ENCODE data around the gene TASP1.

The TASP1 gene

DNA sequence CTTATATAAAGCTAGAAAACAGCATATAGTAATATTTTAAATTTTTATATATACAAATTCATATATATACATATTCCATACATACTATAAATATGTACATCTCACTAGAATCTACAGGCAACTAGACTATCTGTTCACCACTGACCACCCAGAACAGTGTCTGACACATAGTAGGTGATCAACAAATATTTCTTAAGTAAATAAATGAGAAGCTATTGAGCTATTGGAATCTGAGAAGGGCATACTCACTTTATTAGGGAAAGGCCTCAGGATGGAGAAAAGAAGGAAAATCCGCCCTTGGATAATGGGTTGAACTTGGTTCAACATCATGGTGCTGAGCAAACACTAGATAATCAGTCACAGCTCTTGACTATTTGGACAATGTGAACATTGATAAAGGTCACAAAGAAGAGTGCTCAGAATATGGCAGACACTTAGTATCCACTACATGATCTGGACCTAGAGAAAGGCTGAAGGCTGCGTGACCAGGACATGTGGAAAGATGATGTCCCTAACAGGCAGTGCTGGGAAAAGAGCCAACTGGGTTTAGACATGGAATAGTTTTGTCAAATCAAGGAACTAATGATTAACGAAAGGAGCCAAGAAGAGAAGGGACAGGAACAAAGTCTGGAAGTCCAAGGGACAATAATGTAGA is 186.1 kb downstream of the TASP1 start:
- no peaks in the 10 kb centered on the region for H3K4me1 Mint-ChIP-seq (ENCODE audit: low read depth)
- intact Hi-C loops (cut with micrococcal nuclease), result no loop called here
- H3K9me3 Mint-ChIP-seq, result no peaks in the 10 kb centered on the region
- no peak overlapping the region for H3K4me3 Mint-ChIP-seq
- H3K27me3 Mint-ChIP-seq, result no peaks in the 10 kb centered on the region
- H3K27ac Mint-ChIP-seq, result no peak overlapping the region
- no peaks in the 10 kb centered on the region for H3K36me3 Mint-ChIP-seq (ENCODE audit: low read depth)

DNA sequence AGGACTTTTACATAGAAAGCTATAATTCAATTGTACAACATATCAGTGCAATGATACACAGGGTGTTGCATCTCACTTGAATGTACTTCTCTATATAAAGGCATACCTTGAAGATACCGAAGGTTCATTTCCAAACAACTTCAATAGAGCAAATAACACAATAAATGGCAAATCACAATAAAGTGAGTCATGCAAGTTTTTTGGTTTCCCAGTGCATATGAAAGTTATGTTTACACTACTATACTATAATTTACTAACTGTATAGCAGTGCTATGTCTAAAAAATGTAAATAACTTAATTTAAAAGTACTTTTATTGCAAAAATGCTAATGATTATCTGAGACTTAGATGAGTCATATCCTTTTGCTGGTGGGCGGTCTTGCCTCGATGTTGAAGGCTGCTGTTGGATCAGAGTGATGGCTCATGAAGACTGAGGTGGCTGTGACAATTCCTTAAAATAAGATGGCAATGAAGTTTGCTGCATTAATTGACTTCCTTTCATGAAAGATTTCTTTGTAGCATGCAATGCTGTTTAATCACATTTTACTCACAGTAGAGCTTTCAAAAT is 188.8 kb downstream of the TASP1 start:
- no peaks in the 10 kb centered on the region for H3K36me3 Mint-ChIP-seq (ENCODE audit: low read depth)
- no peaks in the 10 kb centered on the region for H3K9me3 Mint-ChIP-seq
- H3K27ac Mint-ChIP-seq, result no peak overlapping the region
- intact Hi-C loops (cut with micrococcal nuclease), result no loop called here
- no peaks in the 10 kb centered on the region for H3K27me3 Mint-ChIP-seq
- H3K4me3 Mint-ChIP-seq, result no peak overlapping the region
- no peaks in the 10 kb centered on the region for H3K4me1 Mint-ChIP-seq (ENCODE audit: low read depth)

DNA sequence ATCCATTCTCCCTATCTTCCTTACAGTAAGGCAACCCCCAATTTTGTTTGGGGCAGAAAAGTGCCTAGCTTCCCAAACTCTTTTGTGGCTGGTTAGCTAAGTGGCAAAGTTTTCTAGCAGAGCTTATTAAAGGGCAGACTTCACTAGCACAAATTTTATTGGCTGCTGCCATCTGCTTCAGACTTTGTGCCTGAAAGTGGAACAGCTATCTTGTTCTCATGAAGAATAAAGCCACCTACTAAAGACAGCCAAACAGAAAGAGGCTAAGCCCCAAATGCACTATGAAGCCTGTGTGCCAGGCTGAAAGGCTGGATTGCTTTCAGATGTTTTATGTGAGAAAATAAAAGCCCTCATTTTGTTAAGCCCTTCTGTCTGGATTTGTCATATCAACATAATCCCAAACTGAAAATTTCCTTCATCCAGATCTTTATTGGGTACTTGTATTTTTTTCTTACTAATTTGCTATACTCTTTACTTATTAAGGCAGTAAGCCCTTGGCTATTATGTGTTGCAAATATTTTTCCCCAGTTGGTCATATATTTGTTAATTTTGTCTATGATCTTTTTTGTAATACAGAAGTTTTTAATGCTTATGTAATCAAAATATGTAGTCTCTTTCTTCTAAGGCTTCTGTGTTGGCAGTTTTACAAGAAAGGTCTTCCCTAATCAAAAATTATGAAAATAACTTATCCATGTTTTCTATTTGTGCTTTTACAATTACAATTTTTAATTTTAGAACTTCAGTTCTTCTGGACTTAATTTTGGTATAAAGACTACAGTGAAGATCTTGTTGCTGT is 191.1 kb downstream of the TASP1 start:
- no peak overlapping the region for H3K4me3 Mint-ChIP-seq
- H3K9me3 Mint-ChIP-seq, result no peaks in the 10 kb centered on the region
- no peaks in the 10 kb centered on the region for H3K36me3 Mint-ChIP-seq (ENCODE audit: low read depth)
- H3K27me3 Mint-ChIP-seq, result no peaks in the 10 kb centered on the region
- no peak overlapping the region for H3K27ac Mint-ChIP-seq
- intact Hi-C loops (cut with micrococcal nuclease), result no loop called here
- H3K4me1 Mint-ChIP-seq (ENCODE audit: low read depth), result no peaks in the 10 kb centered on the region

DNA sequence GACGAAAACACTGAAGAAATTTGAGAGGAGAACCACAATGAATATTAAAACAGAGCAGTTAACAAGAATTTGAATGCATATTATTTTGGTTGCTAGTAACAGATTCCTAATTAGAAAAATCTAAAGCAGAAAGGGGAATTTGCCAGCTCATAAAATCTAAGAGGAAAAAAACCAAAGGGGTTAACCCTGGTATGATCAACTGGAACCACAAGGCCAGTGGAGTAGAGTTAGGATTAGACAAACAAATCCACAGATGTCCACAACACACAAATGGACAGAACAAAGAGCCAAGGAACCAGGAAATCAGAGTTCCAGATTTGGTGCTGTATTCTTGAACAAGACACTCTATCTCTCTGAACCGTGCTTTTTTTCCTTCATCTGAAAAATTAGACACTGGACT is 195.0 kb downstream of the TASP1 start:
- Mint-ChIP-seq H3K4me1 (ENCODE audit: low read depth) (no peaks in the 10 kb centered on the region), H3K9me3 (peaks cover 19% of the 10 kb centered on the region), H3K4me3 (no peak overlapping the region), H3K36me3 (ENCODE audit: low read depth) (no peaks in the 10 kb centered on the region), H3K27me3 (no peaks in the 10 kb centered on the region), H3K27ac (no peak overlapping the region)
- intact Hi-C loops (cut with micrococcal nuclease), result no loop called here

DNA sequence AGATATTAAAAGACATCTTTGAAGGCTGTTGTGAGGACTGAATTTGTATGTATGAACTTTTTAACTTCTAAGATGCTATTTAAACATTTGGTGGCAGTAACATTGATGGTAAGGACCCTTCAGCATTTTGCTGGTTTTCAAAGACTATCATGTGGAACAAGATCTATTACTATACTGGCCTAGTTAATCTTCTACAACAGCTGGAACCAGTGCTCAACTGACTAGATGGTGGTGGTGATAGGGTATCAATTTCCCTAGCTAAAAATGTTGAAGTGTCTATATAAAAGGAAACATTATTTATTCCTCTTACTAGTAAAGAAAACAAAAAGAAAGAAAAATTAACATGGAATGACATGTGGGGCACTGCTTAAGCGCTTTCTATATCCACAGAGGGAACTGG is 195.7 kb downstream of the TASP1 start:
- no peaks in the 10 kb centered on the region for H3K36me3 Mint-ChIP-seq (ENCODE audit: low read depth)

DNA sequence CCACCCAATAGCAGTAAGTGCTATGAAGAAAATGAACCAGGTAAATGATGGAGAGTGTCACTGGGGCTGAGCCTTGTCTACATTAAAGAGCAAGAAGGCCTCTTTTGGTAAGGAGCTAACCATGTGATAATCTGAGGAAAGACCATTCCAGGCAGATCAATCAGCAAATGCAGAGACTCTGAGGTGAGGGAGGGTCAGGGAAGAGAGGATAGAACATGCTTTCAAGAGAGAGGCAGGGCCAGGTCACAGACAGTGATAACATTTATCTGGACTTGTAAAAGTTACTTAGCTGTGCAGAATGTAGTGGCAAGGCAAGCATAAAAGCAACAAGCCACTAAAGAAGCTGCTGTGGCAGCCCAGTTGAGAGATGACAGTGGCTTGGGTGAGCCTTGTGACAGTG is 197.3 kb downstream of the TASP1 start:
- Mint-ChIP-seq H3K27ac (no peak overlapping the region), H3K9me3 (peaks cover 19% of the 10 kb centered on the region), H3K27me3 (no peaks in the 10 kb centered on the region), H3K4me1 (ENCODE audit: low read depth) (no peaks in the 10 kb centered on the region), H3K4me3 (no peak overlapping the region), H3K36me3 (ENCODE audit: low read depth) (no peaks in the 10 kb centered on the region)
- intact Hi-C loops (cut with micrococcal nuclease), result no loop called here

More for the DNA sequence above, 195.7 kb downstream of the TASP1 start:
- intact Hi-C loops (cut with micrococcal nuclease), result no loop called here
- no peak overlapping the region for H3K27ac Mint-ChIP-seq
- H3K9me3 Mint-ChIP-seq, result peaks cover 19% of the 10 kb centered on the region
- no peak overlapping the region for H3K4me3 Mint-ChIP-seq
- H3K27me3 Mint-ChIP-seq, result no peaks in the 10 kb centered on the region
- no peaks in the 10 kb centered on the region for H3K4me1 Mint-ChIP-seq (ENCODE audit: low read depth)

DNA sequence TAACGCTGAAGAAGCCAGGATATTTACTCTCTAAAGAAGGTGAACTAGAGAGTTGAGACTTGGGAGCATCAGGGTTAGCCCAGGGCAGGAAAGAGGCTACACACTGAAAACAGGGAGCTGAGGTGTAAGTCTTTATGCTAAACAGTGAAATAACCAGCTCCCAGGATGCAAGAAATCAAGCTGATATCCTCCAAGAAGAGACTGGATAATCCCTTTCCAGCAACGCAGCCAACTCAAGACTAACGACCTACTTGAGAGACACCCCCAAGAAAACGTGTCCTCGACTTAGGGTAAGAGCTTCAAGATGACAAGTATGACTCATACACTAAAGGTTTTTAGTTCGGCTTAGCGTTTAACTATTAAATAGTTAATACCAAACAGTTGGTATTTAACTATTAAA is 202.2 kb downstream of the TASP1 start:
- Mint-ChIP-seq H3K4me3 (no peak overlapping the region), H3K36me3 (ENCODE audit: low read depth) (peaks cover 8% of the 10 kb centered on the region), H3K27ac (no peak overlapping the region), H3K4me1 (ENCODE audit: low read depth) (no peaks in the 10 kb centered on the region), H3K27me3 (no peaks in the 10 kb centered on the region), H3K9me3 (peaks cover 21% of the 10 kb centered on the region)
- intact Hi-C loops (cut with micrococcal nuclease), result no loop called here

DNA sequence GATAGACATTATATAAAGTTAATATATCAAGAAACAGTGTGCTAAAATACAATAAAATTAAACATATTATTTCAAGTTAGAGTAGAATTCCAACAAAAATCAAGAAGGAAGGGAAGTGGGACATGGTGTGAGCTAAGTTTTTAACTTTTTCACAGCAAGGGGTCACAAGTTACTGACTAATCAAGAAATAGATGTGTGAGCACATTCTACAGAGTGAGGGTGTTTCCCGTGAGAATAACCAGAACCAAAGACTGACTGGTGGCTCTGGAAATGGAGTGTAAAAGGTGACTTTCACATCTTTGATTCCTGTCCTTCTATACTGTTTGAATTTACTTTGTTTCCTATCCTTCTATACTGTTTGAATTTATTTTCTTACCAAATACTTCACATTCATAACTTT is 206.6 kb downstream of the TASP1 start:
- Mint-ChIP-seq H3K36me3 (ENCODE audit: low read depth) (peaks cover 36% of the 10 kb centered on the region), H3K27ac (no peak overlapping the region), H3K4me3 (no peak overlapping the region), H3K9me3 (peaks cover 31% of the 10 kb centered on the region), H3K4me1 (ENCODE audit: low read depth) (no peaks in the 10 kb centered on the region), H3K27me3 (no peaks in the 10 kb centered on the region)
- intact Hi-C loops (cut with micrococcal nuclease), result no loop called here

DNA sequence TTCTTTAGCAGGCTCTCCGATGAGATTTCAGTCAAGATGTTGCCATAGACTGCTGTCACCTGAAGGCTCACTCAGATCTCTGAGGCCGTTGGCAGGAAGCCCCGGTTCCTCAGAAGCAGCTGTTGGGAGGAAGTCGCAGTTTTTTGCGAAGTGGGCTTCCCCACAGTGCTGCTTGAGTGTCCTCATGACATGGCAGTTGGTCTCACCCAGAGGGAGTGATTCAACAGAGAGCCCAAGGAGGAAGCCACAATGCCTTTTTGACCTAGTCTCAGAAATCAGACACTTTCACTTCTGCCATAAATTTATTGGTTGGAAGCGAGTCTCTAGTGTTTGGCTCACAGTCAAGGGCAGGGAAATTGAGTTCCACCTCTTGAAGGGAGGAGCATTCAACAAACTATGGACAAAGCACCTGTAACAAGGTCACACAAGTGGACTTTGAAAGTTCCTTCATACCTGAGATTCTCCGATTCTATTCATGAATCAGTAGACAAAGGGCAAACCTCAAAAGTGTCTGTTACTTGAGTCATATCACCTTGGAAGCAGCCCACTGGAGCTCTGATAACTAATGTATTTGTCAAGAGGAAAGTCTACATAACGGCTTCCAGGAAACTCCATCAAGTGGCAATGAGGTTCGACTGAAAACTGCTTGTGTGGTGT is 208.3 kb downstream of the TASP1 start:
- H3K36me3 Mint-ChIP-seq (ENCODE audit: low read depth), result peaks cover 36% of the 10 kb centered on the region
- H3K4me1 Mint-ChIP-seq (ENCODE audit: low read depth), result no peaks in the 10 kb centered on the region
- H3K27me3 Mint-ChIP-seq, result no peaks in the 10 kb centered on the region
- H3K9me3 Mint-ChIP-seq, result peaks cover 31% of the 10 kb centered on the region
- H3K27ac Mint-ChIP-seq, result no peak overlapping the region
- no peak overlapping the region for H3K4me3 Mint-ChIP-seq
- intact Hi-C loops (cut with micrococcal nuclease), result no loop called here

DNA sequence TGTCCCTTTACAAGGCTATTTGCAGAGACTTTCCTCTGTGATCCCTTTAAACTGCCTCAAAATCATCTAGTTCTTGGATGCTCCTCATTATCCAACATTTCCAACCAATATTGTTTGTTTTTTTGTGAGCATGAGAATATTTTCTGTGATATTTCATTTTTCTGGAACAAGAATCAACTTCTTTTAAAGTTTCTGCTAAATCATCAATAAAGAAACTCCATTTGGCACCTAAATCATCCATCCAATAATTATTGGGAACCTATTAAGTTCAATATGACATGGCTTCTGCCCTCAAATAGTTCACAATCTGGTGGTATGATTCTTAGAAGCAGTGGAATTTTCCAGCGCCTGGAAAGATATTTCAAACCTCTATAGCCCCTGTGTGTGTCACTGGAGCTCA is 210.0 kb downstream of the TASP1 start:
- H3K4me3 Mint-ChIP-seq, result no peak overlapping the region
- no peaks in the 10 kb centered on the region for H3K4me1 Mint-ChIP-seq (ENCODE audit: low read depth)
- H3K9me3 Mint-ChIP-seq, result peaks cover 31% of the 10 kb centered on the region
- peaks cover 36% of the 10 kb centered on the region for H3K36me3 Mint-ChIP-seq (ENCODE audit: low read depth)
- no peaks in the 10 kb centered on the region for H3K27me3 Mint-ChIP-seq
- intact Hi-C loops (cut with micrococcal nuclease), result no loop called here
- H3K27ac Mint-ChIP-seq, result no peak overlapping the region

DNA sequence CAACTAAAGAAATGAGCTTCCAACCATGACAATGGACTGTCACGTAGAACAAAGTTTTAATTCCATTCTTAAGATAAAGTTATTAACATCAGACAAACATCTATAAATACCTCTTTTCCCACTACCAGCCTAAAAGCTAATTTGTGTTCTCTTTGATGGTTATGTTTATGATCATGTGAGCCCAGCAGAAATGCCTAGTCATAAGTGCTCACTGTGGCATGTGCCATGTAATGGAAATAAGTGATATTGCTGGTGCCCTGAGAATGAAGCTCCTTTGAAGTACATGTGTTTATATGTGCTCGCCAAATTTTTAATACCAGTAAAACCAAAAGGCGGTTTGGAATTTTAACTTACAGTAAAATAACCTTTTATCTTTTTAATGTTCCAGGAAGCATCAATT is 211.9 kb downstream of the TASP1 start:
- Mint-ChIP-seq H3K9me3 (peaks cover 31% of the 10 kb centered on the region), H3K4me1 (ENCODE audit: low read depth) (no peaks in the 10 kb centered on the region), H3K27ac (no peak overlapping the region), H3K4me3 (no peak overlapping the region), H3K36me3 (ENCODE audit: low read depth) (peaks cover 27% of the 10 kb centered on the region), H3K27me3 (no peaks in the 10 kb centered on the region)
- intact Hi-C loops (cut with micrococcal nuclease), result no loop called here

DNA sequence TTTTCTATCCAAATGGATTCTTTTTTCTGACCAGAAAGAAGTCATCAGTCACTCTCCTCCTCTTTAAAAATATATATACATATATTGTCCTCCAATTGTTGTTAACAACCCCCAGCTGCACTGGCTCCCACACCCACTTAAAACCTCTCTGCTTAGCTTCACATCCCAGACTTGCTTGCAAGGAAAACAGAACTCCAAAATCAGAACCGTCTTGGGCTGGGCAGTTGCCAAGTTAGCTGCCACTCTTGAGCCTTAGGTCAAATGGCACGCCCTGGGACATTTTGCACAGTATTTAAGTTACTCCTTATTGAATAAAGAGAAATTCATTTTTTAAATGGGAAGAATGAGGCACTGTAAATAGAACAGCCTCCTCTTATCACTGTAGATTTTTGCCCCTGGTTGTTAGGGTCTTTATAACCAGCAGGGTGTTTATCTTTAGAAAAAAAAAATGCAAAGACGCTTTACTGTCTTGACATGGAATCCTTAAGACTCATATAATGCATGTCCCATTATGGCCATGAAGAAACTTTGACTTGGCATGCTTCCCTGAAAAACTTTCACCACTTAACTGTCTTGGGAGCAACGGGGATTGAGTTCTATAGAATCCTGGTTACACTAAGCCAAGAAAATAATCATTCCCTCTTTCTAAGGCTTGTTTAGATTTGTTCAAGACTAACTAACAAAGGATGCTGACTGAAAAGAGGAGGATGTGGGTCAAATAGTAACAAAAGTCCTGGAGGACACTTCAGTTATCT is 213.2 kb downstream of the TASP1 start:
- no peak overlapping the region for H3K4me3 Mint-ChIP-seq
- peaks cover 19% of the 10 kb centered on the region for H3K36me3 Mint-ChIP-seq (ENCODE audit: low read depth)
- H3K27me3 Mint-ChIP-seq, result no peaks in the 10 kb centered on the region
- no peak overlapping the region for H3K27ac Mint-ChIP-seq
- H3K9me3 Mint-ChIP-seq, result peaks cover 19% of the 10 kb centered on the region
- H3K4me1 Mint-ChIP-seq (ENCODE audit: low read depth), result no peaks in the 10 kb centered on the region
- intact Hi-C loops (cut with micrococcal nuclease), result no loop called here

DNA sequence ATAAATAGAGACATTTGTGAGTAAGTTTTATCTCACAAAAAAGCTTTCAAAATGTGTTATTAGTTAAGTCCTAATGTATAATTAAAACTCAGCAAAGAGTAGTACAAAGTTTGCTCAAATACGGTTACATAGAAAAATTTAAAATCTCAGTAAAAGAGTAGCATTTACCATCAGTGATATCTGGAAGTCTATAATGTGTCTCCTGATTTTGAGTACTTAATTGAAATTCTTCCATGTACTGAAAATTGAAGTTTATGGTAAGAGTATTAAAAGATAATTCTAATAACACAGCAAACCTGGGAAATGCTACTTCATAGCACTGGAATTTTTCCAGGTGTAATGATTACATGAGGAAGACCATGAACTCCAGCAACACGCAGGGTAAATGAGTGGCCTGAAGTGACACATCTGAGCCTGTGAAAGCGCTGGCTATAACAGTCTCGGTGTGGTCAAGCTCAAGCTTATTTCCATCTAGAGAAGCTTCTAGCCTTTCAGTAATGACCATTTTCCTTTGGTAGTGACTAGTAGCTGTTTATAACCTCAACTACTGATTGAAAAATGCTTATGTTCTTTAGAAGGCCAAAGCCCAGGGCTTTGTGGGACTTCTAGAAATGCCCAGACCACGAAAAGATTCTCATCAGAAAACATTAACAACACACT is 214.4 kb downstream of the TASP1 start:
- Mint-ChIP-seq H3K36me3 (ENCODE audit: low read depth) (peaks cover 6% of the 10 kb centered on the region), H3K4me3 (no peak overlapping the region), H3K9me3 (peaks cover 6% of the 10 kb centered on the region), H3K4me1 (ENCODE audit: low read depth) (peaks cover under 1% of the 10 kb centered on the region), H3K27ac (no peak overlapping the region), H3K27me3 (no peaks in the 10 kb centered on the region)
- intact Hi-C loops (cut with micrococcal nuclease), result no loop called here

Measured in dendritic cell treated with granulocyte-macrophage colony-stimulating factor and Interleukin-4, amounts not matched to agents 40 ng/mL and 50 ng/mL, for 4 days (primary cell).